Measurements from ENCODE around the gene NTMT1.

GRCh38 chr9:129623331-129623730, 2.6 kb upstream of the NTMT1 start:
- TF ChIP-seq, protein P1, sequence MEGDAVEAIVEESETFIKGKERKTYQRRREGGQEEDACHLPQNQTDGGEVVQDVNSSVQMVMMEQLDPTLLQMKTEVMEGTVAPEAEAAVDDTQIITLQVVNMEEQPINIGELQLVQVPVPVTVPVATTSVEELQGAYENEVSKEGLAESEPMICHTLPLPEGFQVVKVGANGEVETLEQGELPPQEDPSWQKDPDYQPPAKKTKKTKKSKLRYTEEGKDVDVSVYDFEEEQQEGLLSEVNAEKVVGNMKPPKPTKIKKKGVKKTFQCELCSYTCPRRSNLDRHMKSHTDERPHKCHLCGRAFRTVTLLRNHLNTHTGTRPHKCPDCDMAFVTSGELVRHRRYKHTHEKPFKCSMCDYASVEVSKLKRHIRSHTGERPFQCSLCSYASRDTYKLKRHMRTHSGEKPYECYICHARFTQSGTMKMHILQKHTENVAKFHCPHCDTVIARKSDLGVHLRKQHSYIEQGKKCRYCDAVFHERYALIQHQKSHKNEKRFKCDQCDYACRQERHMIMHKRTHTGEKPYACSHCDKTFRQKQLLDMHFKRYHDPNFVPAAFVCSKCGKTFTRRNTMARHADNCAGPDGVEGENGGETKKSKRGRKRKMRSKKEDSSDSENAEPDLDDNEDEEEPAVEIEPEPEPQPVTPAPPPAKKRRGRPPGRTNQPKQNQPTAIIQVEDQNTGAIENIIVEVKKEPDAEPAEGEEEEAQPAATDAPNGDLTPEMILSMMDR (IDR thresholded peaks at IDR 0.05 in 2 of 3, conservative IDR thresholded peaks at IDR 0.05 in 1 of 3; ENCODE audit: borderline replicate concordance in 1 of 3, insufficient read depth in 1 of 3, low read depth in 2 of 3, low read length in 2 of 3) = no peak
- TF ChIP-seq JUND (IDR thresholded peaks at IDR 0.05) (no peak), EZH2 (IDR thresholded peaks at IDR 0.05) (no peak), SP1 (IDR thresholded peaks at IDR 0.05; ENCODE audit: low read depth) (no peak), SRF (IDR thresholded peaks at IDR 0.05; ENCODE audit: low read depth) (no peak), CEBPB (IDR thresholded peaks at IDR 0.05; ENCODE audit: low read depth) (no peak), ZFX (IDR thresholded peaks at IDR 0.05) (no peak), ATF3 (IDR thresholded peaks at IDR 0.05) (no peak), YY1 (IDR thresholded peaks at IDR 0.05; ENCODE audit: extremely low read depth, insufficient replicate concordance, low read depth, low read length) (no peak), RAD21 (IDR thresholded peaks at IDR 0.05; ENCODE audit: low read depth) (no peak)

Measured in HCT116 (cell line).